Stomach (tissue), 4 donors: ENCODE measurements around the gene ORC3.

Source experiments
- POLR2A ChIP-seq, 4 donors: fragments of 450-650 bp; IDR thresholded peaks; one replicate each; pipeline ENCODE4 v1.6.1; 2016; ENCODE audit warnings: antibody characterized with exemption in 4 of 4, control low read depth in 2 of 4, mild to moderate bottlenecking in 1 of 4, moderate library complexity in 1 of 4
- POLR2AphosphoS5 ChIP-seq, 3 donors: sonication (generic); formaldehyde crosslinking; IDR thresholded peaks; one replicate each; pipeline ENCODE4 v1.6.1; 2016; ENCODE audit warnings: antibody characterized with exemption in 3 of 3
- TF ChIP-seq, protein P1 (sequence below), 7 experiments: fragments of 450-650 bp in 4 of 7; fragments of 200-600 bp in 3 of 7; sonication (generic) in 3 of 7; IDR thresholded peaks; one replicate each; pipeline ENCODE4 v1.5.1; 2016 to 2019; ENCODE audit warnings: antibody characterized with exemption in 7 of 7, control low read depth in 2 of 7, mild to moderate bottlenecking in 1 of 7

DNA sequence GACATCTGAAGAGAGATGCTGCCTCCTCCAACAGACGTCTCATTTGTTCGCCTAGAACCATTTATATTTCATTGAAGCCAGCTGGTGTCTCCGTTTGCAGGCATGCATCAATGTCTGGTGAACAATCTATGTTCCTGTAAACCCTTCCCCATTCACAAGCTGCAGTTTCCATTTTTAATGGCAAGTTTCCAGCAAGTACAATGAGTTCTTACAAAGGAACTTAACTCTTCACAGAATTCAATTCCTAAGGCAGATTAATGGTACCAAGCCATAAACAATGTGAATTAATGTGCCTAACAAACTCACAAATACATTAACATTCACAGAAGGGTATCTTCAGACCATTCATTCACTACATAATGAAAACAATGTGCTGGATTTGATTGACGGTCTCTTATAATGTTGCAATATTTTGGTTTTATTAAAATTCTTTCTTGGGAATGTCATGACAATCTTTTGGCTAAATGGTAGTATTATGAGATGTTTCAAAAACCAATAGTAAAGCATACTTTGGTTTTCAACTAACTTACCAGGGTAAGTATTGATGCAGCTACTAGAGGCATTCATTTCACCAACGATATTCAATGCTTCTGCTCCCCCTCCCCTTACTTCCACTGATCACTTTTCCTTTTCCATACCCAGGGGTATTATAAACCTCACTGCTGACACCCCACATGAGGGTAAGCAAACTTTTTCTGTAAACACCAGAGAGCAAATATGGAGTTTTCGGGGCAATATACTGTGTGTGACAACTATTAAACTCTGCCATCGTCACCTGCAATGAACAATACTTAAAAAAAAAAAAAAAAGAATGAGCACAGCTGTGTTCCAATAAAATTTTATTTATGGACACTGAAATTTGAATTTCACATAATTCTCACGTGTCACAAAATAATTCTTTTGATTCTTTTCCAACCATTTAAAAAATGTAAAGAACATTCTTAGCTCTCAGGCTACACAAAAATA lies 107.9 kb downstream of the ORC3 start:
- TF ChIP-seq, protein P1, sequence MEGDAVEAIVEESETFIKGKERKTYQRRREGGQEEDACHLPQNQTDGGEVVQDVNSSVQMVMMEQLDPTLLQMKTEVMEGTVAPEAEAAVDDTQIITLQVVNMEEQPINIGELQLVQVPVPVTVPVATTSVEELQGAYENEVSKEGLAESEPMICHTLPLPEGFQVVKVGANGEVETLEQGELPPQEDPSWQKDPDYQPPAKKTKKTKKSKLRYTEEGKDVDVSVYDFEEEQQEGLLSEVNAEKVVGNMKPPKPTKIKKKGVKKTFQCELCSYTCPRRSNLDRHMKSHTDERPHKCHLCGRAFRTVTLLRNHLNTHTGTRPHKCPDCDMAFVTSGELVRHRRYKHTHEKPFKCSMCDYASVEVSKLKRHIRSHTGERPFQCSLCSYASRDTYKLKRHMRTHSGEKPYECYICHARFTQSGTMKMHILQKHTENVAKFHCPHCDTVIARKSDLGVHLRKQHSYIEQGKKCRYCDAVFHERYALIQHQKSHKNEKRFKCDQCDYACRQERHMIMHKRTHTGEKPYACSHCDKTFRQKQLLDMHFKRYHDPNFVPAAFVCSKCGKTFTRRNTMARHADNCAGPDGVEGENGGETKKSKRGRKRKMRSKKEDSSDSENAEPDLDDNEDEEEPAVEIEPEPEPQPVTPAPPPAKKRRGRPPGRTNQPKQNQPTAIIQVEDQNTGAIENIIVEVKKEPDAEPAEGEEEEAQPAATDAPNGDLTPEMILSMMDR (IDR thresholded peaks at IDR 0.05), result no peak
- TF ChIP-seq POLR2AphosphoS5 (IDR thresholded peaks at IDR 0.05) (no peak), POLR2A (IDR thresholded peaks at IDR 0.05) (no peak)
